Epidermal melanocyte (primary cell): ENCODE data around the gene NACAD.
A peak's percentile ranks its signal among the peaks of the same experiment; 100 is the strongest.
"Not testable (repeated sequence)": the region's sequence is repeated elsewhere in the genome, so short reads cannot be mapped to it uniquely, and the experiment has no call there.

Source experiments
- DNase-seq: peaks from one replicate; pipeline ENCODE4 v3.0.0; 2011; ENCODE audit warnings: low spot score; ENCODE audit not compliant: insufficient read length

Gene NACAD

DNA sequence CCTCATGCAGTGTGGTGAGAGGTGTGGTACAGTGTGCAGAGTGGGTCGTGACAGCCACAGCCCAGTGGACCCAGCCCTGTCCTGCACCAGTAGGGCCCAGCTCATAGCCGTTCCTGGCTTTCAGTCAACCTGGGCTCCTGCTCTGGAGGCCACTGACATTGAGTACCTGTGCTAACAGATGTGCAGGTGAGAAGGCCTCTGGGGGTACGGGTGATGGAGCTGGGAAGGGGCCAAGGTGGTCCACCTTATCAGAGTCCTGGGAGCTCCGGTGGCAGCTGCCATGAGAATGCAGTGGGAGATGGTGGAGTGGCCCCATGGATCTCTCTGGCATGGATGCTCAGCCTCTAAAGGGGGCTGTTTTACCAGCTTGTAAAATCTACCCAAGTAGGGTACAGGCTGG is 28.8 kb upstream of the NACAD start:
- DNase-seq: no peak

DNA sequence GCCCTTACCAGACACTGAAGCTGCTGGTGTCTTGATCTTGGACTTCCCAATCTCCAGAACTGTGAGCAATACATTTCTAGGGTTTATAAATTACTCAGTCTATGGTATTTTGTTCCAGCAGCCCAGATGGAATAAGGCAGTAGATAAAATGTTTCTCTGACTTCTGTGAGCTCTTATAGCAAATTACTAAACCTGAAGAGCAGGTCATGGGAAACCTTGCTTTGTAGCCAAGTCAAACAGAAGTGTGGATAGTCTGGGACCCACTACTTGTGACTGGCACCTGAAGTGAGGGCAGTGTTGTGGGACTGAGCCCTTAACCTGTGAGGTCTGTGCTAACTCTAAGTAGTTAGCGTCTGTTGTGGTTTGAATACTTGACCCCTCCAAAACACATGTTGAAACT is 27.3 kb upstream of the NACAD start:
- DNase-seq: no peak

DNA sequence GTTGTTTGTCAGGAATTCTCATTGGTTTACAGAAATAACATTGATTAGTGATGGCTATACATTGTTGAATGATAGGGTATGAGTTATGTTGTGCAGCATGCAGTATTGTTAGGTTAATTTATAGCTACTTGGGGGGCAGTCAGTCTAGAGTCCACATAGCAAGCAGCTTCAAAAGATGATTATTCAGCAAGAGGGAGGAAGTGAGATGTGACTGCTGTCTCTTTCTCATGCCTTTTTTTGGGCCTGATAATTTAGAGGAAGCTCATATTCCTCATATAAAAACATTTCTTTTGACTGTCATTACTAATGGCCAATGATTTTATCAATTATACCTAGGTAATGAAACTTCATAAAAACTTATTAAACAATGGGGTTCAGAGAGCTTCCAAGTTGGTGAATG is 26.2 kb upstream of the NACAD start:
- no peak for DNase-seq

GRCh38 chr7:45114257-45114656 is 25.5 kb upstream of the NACAD start:
- not testable (repeated sequence) for DNase-seq

GRCh38 chr7:45112648-45113047 is 23.9 kb upstream of the NACAD start:
- no peak for DNase-seq

GRCh38 chr7:45111298-45112223 is 22.8 kb upstream of the NACAD start, which contains the start of gene TBRG4:
TSS of gene TBRG4 (minus strand) at chr7:45111697. CDS start at chr7:45109237, 2,460 bp downstream.
- peak; percentile 84 for DNase-seq

DNA sequence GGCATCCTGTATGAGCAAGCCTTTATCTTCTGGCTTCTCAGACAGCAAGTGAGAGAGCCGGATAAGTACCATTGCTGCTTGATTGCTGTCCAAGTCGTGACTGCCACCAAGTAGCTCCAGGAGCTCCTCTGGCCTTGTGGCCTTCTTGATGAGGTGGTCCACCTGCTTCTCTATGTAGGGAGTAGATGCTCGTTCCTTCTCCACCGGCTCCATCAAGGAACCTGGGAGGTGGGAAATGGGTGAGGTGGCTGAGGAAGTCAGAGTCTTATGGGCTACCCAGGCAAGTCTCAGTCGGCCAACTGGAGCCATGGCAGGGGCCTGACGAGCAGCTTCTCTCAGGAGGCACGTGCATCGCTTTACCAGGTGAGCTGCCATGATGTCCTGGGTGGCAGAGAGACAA is 20.1 kb upstream of the NACAD start:
- no peak for DNase-seq

- DNase-seq: no peak
These were observed 18.6 kb upstream of the NACAD start for GRCh38 chr7:45107356-45107755.

GRCh38 chr7:45106820-45107219 is 18.1 kb upstream of the NACAD start:
- DNase-seq: no peak

- DNase-seq: no peak
These were observed 16.9 kb upstream of the NACAD start for GRCh38 chr7:45105588-45106188.

- no peak for DNase-seq
These were observed 16.2 kb upstream of the NACAD start for GRCh38 chr7:45104844-45105587.

GRCh38 chr7:45103958-45104843 is 15.4 kb upstream of the NACAD start:
- no peak for DNase-seq

DNA sequence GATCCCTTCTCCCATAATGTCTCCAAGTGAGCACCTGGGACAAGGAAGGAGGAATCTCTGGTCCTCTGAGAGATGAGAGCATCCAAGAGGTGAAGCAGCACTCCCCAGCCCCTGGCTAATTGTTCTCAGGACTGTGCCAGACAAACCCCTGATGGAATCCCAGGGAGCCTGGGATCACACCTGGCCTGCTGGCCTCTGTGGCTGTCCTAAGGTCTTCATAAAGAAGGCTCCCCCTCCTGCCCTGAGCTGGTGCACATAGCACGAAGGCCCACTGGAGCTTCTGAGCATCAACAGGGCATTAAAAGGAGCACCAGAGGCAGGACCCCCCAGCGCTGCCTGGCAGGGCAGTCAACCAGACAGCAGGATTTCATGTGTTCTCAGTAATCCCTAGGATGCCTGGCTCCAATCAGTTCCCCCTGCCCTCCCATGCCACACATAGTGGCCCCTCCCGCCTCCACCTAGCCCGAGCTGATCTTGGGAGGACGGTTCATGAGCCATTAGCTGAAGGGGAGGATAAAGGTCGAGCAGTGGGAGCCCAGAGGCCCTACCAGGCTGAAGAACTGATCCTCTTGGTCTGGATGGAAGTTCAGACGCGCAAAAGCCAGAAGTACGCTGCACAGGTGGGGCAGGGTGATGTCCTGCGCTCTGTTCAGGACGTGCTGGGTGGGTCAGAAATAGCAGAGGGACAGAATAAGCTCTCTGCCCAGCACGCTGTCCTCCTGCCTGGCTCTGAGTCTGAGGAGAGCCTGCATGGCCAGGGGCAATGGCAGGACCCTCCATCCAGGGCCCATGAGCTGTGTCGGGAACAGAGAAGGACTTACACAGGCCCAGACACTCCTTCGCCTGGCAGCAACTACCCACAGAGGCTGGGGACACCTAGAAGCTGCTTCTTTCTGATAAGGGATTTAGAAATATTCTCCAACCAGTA is 14.3 kb upstream of the NACAD start:
- DNase-seq: no peak

- DNase-seq: no peak
These were observed 13.0 kb upstream of the NACAD start for GRCh38 chr7:45101748-45102147.

DNA sequence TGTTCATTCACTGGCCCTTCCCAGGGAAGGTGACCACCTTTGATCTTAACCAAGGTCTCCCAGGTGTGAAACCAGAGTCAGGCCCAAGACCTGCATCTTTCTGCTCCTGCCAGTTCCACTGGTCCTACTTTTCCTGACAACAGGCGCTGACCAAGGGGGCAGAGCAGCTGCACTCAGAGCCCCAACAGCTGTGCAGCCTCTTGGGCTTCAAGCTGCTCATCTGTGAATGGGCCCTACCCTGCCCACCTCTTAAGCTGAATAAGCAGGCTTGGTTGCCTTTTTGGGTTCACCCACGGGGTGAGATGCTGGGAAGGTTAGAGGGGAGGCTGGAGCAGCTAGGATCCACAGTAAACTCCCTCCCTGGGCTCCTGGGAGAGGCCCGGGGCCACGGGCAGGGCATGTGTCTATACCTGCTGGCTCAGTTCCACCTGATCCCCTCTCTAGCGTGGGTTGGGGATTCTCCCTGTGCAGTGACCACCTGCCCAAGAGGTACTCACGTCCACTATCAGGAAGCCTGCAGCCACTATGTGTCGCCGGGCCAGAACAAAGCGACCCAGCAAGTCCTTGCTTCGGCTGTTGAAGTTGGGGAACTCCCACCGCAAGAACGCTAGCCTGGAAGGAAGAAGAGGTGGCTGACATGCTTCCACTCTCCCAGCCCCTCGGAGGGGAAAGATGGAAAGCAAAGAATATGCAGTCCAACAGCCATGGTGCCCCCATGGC is 12.2 kb upstream of the NACAD start:
- DNase-seq: no peak

GRCh38 chr7:45099891-45100760 is 11.4 kb upstream of the NACAD start:
- no peak for DNase-seq

GRCh38 chr7:45098983-45099839 is 10.4 kb upstream of the NACAD start:
- no peak for DNase-seq

DNA sequence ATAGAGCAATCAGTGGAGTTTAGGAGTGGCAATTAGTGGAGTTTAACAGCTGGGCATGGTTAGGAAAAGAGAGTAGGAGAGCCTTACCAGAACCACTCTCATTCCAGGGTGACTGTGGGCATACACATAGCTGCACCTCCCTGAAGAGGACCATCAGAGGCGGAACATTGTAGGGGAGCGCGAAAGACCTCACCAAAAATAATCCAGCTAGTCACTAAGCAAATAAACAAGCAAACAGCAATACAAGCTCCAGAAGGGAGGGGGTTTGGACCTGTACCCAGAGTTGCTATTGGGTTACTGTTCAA is 4.1 kb upstream of the NACAD start:
- no peak for DNase-seq
